Measurements from ENCODE around the gene PHF21A. TPM values are rescaled to one million over a fixed set of nuclear protein-coding genes. Genes with fewer than 3 reads are reported as not detected.

PHF21A gene
- total and polyA plus RNA-seq, 12 donors: 9.6 to 48.0 (median 35.9) TPM

DNA sequence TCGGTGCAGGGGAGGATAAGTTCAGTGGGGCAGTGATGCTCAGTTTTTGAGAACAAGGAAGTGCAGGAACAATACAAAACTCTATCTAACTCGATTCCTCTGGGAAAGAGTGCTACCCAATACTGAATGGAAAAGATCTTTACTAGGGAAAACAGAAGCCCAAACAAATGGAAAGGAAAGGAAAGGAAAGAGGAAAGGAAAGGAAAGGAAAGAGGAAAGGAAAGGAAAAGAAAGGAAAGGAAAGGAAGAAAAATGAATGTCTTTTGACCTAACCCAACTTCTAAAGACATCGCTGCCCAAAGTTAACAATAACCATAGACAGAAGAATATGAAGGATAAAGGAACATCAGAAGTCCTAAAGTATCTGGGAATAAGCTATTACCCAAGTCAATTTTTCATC, 41.6 kb downstream of the PHF21A start:
- peaks cover 0 to 86% (median 12%) of the 10 kb centered on the region in 9 donors for H3K36me3 ChIP-seq
- H3K27ac ChIP-seq: no peak overlapping the region
- DNase-seq: no peak
- no peaks in the 10 kb centered on the region for H3K27me3 ChIP-seq
- H3K9me3 ChIP-seq: no peaks in the 10 kb centered on the region
- TF ChIP-seq, protein P1, sequence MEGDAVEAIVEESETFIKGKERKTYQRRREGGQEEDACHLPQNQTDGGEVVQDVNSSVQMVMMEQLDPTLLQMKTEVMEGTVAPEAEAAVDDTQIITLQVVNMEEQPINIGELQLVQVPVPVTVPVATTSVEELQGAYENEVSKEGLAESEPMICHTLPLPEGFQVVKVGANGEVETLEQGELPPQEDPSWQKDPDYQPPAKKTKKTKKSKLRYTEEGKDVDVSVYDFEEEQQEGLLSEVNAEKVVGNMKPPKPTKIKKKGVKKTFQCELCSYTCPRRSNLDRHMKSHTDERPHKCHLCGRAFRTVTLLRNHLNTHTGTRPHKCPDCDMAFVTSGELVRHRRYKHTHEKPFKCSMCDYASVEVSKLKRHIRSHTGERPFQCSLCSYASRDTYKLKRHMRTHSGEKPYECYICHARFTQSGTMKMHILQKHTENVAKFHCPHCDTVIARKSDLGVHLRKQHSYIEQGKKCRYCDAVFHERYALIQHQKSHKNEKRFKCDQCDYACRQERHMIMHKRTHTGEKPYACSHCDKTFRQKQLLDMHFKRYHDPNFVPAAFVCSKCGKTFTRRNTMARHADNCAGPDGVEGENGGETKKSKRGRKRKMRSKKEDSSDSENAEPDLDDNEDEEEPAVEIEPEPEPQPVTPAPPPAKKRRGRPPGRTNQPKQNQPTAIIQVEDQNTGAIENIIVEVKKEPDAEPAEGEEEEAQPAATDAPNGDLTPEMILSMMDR (IDR thresholded peaks at IDR 0.05): no peak
- H3K4me1 ChIP-seq: peaks cover 0 to 14% (median 0%) of the 10 kb centered on the region in 9 donors
- H3K4me3 ChIP-seq: no peak overlapping the region
- intact Hi-C loops (cut with DNase I): no loop called here
- 81 to 83% methylated on average over 3 of the region's 3 CpGs for WGBS, 2 donors
- ATAC-seq: no peak

DNA sequence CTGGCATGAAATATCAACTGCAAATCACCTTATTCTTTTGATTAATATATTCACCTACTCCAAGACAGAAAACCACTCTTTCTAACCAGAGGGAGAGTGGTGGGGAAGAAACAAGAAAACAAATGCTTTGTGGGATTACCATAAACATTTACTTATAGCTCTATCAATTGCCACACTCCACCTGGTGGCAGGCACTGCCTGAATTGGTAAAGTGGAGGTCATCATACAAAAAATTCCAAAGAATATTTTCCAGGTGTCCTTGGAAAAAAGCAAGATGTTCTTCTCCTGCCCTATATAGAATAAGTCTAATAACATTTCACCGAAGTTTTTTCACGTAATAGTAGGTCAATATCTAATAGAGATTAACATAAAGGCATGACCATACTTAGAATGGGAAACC, 45.3 kb downstream of the PHF21A start:
- no peak overlapping the region for H3K27ac ChIP-seq
- H3K9me3 ChIP-seq: no peaks in the 10 kb centered on the region
- ATAC-seq (no peak), DNase-seq (no peak)
- intact Hi-C loops (cut with DNase I): no loop called here
- H3K36me3 ChIP-seq: peaks cover 0 to 63% (median 6%) of the 10 kb centered on the region in 9 donors
- no peaks in the 10 kb centered on the region for H3K27me3 ChIP-seq
- 96% methylated on average over 2 of the region's 2 CpGs for WGBS, 2 donors
- no peak overlapping the region for H3K4me3 ChIP-seq
- TF ChIP-seq, protein P1 (IDR thresholded peaks at IDR 0.05): no peak
- H3K4me1 ChIP-seq: peaks cover 3 to 36% (median 15%) of the 10 kb centered on the region in 9 donors

DNA sequence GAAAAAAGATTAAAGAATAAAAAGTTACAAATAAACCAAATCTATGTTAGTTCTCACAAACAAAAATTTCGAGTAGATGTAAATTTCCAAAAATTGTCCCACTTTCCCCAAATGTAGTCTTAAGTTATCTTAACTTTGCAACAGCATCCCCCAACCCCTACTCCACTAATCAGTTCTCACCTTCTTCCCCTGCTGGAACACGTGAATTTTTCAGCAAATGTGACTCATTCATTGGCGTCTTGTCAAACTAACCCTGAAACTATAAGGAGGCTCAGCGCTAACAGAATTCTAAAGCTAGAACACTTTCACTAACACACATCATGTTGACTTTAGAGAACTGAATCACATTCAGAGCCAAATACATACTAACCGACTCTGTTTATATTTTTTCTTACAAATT, 46.1 kb downstream of the PHF21A start:
- TF ChIP-seq, protein P1 (IDR thresholded peaks at IDR 0.05): no peak
- 55 to 56% methylated on average over 5 of the region's 5 CpGs for WGBS, 2 donors
- no peak for ATAC-seq

DNA sequence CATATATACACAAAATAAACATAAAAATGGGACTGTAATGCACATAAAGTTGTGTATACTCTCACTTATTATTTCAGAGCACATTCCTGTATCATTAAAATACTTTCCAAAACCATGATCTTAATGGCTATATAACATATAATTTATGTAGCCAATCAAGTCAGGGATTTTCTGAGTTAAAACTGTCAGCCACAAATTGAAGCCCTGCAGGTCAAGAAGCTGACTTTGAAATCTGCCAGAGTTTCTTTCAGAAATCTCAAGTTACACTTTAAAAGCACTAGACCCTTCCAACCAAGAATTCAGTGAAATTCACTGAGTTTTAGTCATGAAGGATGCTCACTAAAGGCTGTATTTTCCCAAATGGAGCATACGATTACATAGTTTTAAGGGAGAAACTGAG, 47.6 kb downstream of the PHF21A start:
- TF ChIP-seq, protein P1 (IDR thresholded peaks at IDR 0.05): no peak

More for the DNA sequence above, 46.1 kb downstream of the PHF21A start:
- H3K4me3 ChIP-seq: no peak overlapping the region
- no peaks in the 10 kb centered on the region for H3K27me3 ChIP-seq
- intact Hi-C loops (cut with DNase I): no loop called here
- DNase-seq: no peak
- no peak overlapping the region for H3K27ac ChIP-seq
- H3K4me1 ChIP-seq: peaks cover 3 to 36% (median 15%) of the 10 kb centered on the region in 9 donors
- H3K36me3 ChIP-seq: peaks cover 0 to 58% (median 6%) of the 10 kb centered on the region in 9 donors
- no peaks in the 10 kb centered on the region for H3K9me3 ChIP-seq

More for the DNA sequence above, 47.6 kb downstream of the PHF21A start:
- ATAC-seq: no peak
- Histone ChIP-seq H3K36me3 (peaks cover 0 to 55% (median 6%) of the 10 kb centered on the region in 9 donors), H3K4me3 (no peak overlapping the region), H3K9me3 (no peaks in the 10 kb centered on the region), H3K27ac (no peak overlapping the region), H3K4me1 (peaks cover 3 to 36% (median 15%) of the 10 kb centered on the region in 9 donors), H3K27me3 (no peaks in the 10 kb centered on the region)
- WGBS, 2 donors: 94 to 96% methylated on average over 1 of the region's 1 CpG
- no peak for DNase-seq
- intact Hi-C loops (cut with DNase I): no loop called here

Measured in heart right ventricle (tissue), 16 donors.